GM12878 (cell line): ENCODE measurements around the gene MMRN2. TPM values are rescaled to one million over a fixed set of nuclear protein-coding genes. Genes with fewer than 3 reads are reported as not detected.
"Not testable (repeated sequence)": the region's sequence is repeated elsewhere in the genome, so short reads cannot be mapped to it uniquely, and the experiment has no call there.

Experiments
- ATAC-seq: fragments of 200-7000 bp; cut with Tn5 transposase; 3 replicates; pipeline ENCODE4 v1.9.1; 2020; ENCODE audit warnings: mild to moderate bottlenecking, moderate library complexity
- BruUV-seq: library from RNA; stranded (reverse); fragments of 400-500 nt; replicated peaks from 2 replicates; lab custom pipeline; 2021; lab: Mats Ljungman, UMichigan
- CTCF ChIA-PET: fragments of 300-600 bp; sonication (Branson Sonifier 250); formaldehyde crosslinking; extraction: SDS; loops from one replicate; lab custom pipeline; 2021; ENCODE audit warnings: inconsistent platforms; lab: Yijun Ruan, JAX
- POLR2A ChIA-PET: fragments of 350-600 bp; formaldehyde crosslinking; extraction: SDS; loops from one replicate; lab custom pipeline; 2021; ENCODE audit warnings: inconsistent platforms; lab: Charles Lee
- RAD21 ChIA-PET: fragments of 300-600 bp; sonication (Branson Sonifier 250); formaldehyde crosslinking; loops from one replicate; lab custom pipeline; 2023; ENCODE audit warnings: antibody characterized with exemption; ENCODE audit not compliant: unreplicated experiment; lab: Charles Lee
- SMC1A ChIA-PET: fragments of 300-600 bp; sonication (Branson Sonifier 250); formaldehyde crosslinking; loops from one replicate; lab custom pipeline; 2023; ENCODE audit not compliant: unreplicated experiment, uncharacterized antibody; lab: Charles Lee
- DNase-seq: peaks from one replicate; pipeline ENCODE4 v3.0.0-alpha.2; 2011; ENCODE audit warnings: low read depth, low spot score
- FAIRE-seq: peaks from 3 replicates; lab custom pipeline; 2011; peaks lifted over from hg19 to GRCh38; lab: Jason Lieb, UNC
- H2AFZ ChIP-seq: 2 replicates; pipeline ENCODE4 v1.6.0; 2011; ENCODE audit warnings: low read depth, low read length, control low read depth; ENCODE audit not compliant: control insufficient read depth
- H3K27ac ChIP-seq: 2 replicates; pipeline ENCODE4 v1.5.1; 2011; ENCODE audit warnings: control low read depth; ENCODE audit not compliant: control insufficient read depth, insufficient read depth
- H3K27me3 ChIP-seq, 2 experiments: replicated peaks in 1 of 2; 2 replicates each; pipeline versions ENCODE4 v1.6.0 to v1.6.1; 2011; ENCODE audit warnings: low read length in 1 of 2; ENCODE audit not compliant: control insufficient read depth in 2 of 2, insufficient read depth in 2 of 2
- H3K36me3 ChIP-seq, 2 experiments: 2 replicates each; pipeline ENCODE4 v1.5.1; 2011; ENCODE audit warnings: low read length in 1 of 2; ENCODE audit not compliant: control insufficient read depth in 2 of 2, insufficient read depth in 2 of 2
- H3K4me1 ChIP-seq: 2 replicates; pipeline ENCODE4 v1.6.1; 2011; ENCODE audit warnings: mild to moderate bottlenecking, low read length, moderate library complexity, mixed read lengths; ENCODE audit not compliant: control insufficient read depth, insufficient read depth
- H3K4me2 ChIP-seq: 2 replicates; pipeline ENCODE4 v1.6.0; 2011; ENCODE audit warnings: control low read depth; ENCODE audit not compliant: control insufficient read depth, insufficient read depth
- H3K4me3 ChIP-seq: fragments of 200-600 bp; sonication (generic); 2 replicates; pipeline ENCODE4 v1.5.1; 2016
- H3K79me2 ChIP-seq: 2 replicates; pipeline ENCODE4 v1.6.0; 2011; ENCODE audit warnings: low read length; ENCODE audit not compliant: control insufficient read depth, insufficient read depth
- H3K9ac ChIP-seq: 2 replicates; pipeline ENCODE4 v1.8.0; 2011; ENCODE audit warnings: low read length, control low read depth, mixed read lengths; ENCODE audit not compliant: control insufficient read depth, insufficient read depth
- H3K9me3 ChIP-seq: replicated peaks from 3 replicates; pipeline ENCODE4 v1.5.1; 2011; ENCODE audit warnings: mild to moderate bottlenecking, low read length; ENCODE audit not compliant: control insufficient read depth, insufficient read depth
- H4K20me1 ChIP-seq: 2 replicates; pipeline ENCODE4 v1.6.0; 2011; ENCODE audit not compliant: control insufficient read depth, insufficient read depth
- CBFB ChIP-seq: IDR thresholded peaks from 2 replicates; pipeline ENCODE4 v1.6.1; 2016; ENCODE audit warnings: antibody characterized with exemption, low read depth
- CHD2 ChIP-seq: IDR thresholded peaks from 2 replicates; pipeline ENCODE4 v1.6.1; 2011; ENCODE audit warnings: low read depth, low read length, improper control_type of control experiment, borderline replicate concordance
- HCFC1 ChIP-seq: fragments of 150-350 bp; IDR thresholded peaks from 2 replicates; pipeline ENCODE4 v1.6.1; 2014; ENCODE audit warnings: low read length
- MYB ChIP-seq: fragments of 150-350 bp; IDR thresholded peaks from 2 replicates; pipeline ENCODE4 v1.6.1; 2014; ENCODE audit warnings: mild to moderate bottlenecking, low read depth, low read length, borderline replicate concordance
- PKNOX1 ChIP-seq: fragments of 450-650 bp; IDR thresholded peaks from 2 replicates; pipeline ENCODE4 v1.6.1; 2016; ENCODE audit warnings: mild to moderate bottlenecking
- SIN3A ChIP-seq: IDR thresholded peaks from 2 replicates; pipeline ENCODE4 v1.6.1; 2012; ENCODE audit warnings: low read depth, low read length, improper control_type of control experiment
- SMC3 ChIP-seq: IDR thresholded peaks from 2 replicates; pipeline ENCODE4 v1.6.1; 2011; ENCODE audit warnings: low read length, improper control_type of control experiment, borderline replicate concordance
- WGBS: methylation state at CpG from one replicate; pipeline ENCODE4 v1.1.6; 2016; ENCODE audit warnings: low lambda C conversion rate; ENCODE audit not compliant: insufficient replicate concordance, insufficient coverage; ENCODE audit errors: missing lambda C conversion rate; 5-methylcytosine and 5-hydroxymethylcytosine counted together
- in situ Hi-C: fragments of 300-500 bp; cut with MboI; formaldehyde crosslinking; loops from 9 replicates; pipeline ENCODE4 v1.14.3; 2018; ENCODE audit warnings: mixed read lengths
- intact Hi-C: fragments of 100-400 bp; cut with micrococcal nuclease; formaldehyde crosslinking; loops from one replicate; pipeline ENCODE4 v1.14.2; 2022; ENCODE audit not compliant: unreplicated experiment
- polyA plus RNA-seq, 11 experiments: library from polyadenylated mRNA; depleted of rRNA in 4 of 11; unstranded in 6 of 11; stranded (reverse) in 5 of 11; fragments of >200 nt; fragmentation: Nextera tagmentation in 4 of 11; fragmentation: Illumina TruSeq in 1 of 11; extraction: Ambion mirVana in 4 of 11; extraction: Trizol in 1 of 11; gene quantifications; 1 replicate in 1 of 11; 2 replicates in 10 of 11; pipeline versions ENCODE4 v1.2.1 to v1.2.3, GENCODE V29; 2011 to 2016; ENCODE audit warnings: inconsistent platforms in 2 of 11, missing spikeins in 2 of 11, low read depth in 1 of 11
- total RNA-seq, 4 experiments: library from RNA; depleted of rRNA in 3 of 4; stranded (reverse); fragments of >200 nt in 3 of 4; fragmentation: Illumina TruSeq in 1 of 4; extraction: Trizol in 1 of 4; gene quantifications; 2 replicates each; pipeline versions ENCODE4 v1.2.1 to v1.2.3, GENCODE V29; 2013 to 2021

MMRN2 gene
- total and polyA plus RNA-seq, 10 of the 15 experiments (the other 5 are each of a cell fraction or from before 2014, with no cell fraction given): 0.09 to 1.0 (median 0.54) TPM; not detected in 3

GRCh38 chr10:86988520-86988919 is 31.1 kb upstream of the MMRN2 start:
- Histone ChIP-seq H3K4me3 (no peak overlapping the region), H3K27ac (no peak overlapping the region), H3K27me3 (peaks cover 0 to 2% of the 10 kb centered on the region in 2 experiments; a peak in 1 of 4 replicates), H2AFZ (no peak overlapping the region), H3K36me3 (no peaks in the 10 kb centered on the region), H3K4me1 (no peaks in the 10 kb centered on the region), H3K9ac (no peak overlapping the region), H3K9me3 (no peaks in the 10 kb centered on the region), H3K79me2 (no peaks in the 10 kb centered on the region), H4K20me1 (no peaks in the 10 kb centered on the region), H3K4me2 (no peak overlapping the region)
- TF ChIP-seq HCFC1 (no peak), MYB (no peak), CHD2 (no peak), PKNOX1 (no peak), SIN3A (no peak), SMC3 (no peak), CBFB (no peak)
- FAIRE-seq (no peak), DNase-seq (no peak), ATAC-seq (no peak)
- RAD21 ChIA-PET: no interaction called here
- POLR2A ChIA-PET: no interaction called here
- intact Hi-C loops (no loop called here), in situ Hi-C loops (no loop called here)
- WGBS: 0% methylated on average over 1 of the region's 1 CpG
- SMC1A ChIA-PET: interaction anchor here (1.5 kb wide), 1 partner anchor 28 kb away, joined by 3 read pairs; no protein-coding TSS in a partner anchor
- BruUV-seq: no TSS peak
- CTCF ChIA-PET: interaction anchor here (0.6 to 1.0 kb wide), 3 partner anchors 11 to 546 kb away, joined by 3 read pairs; no protein-coding TSS in a partner anchor

GRCh38 chr10:86984498-86984897 is 27.1 kb upstream of the MMRN2 start:
- POLR2A ChIA-PET: not testable (repeated sequence)

More at GRCh38 chr10:86984498-86984897, 27.1 kb upstream of the MMRN2 start:
- H3K4me3 ChIP-seq, RAD21 ChIA-PET, BruUV-seq, DNase-seq, H3K4me1 ChIP-seq, H3K9me3 ChIP-seq, H3K27me3 ChIP-seq, FAIRE-seq, in situ Hi-C loops, H3K27ac ChIP-seq, H3K4me2 ChIP-seq, H3K36me3 ChIP-seq, H3K79me2 ChIP-seq, H4K20me1 ChIP-seq, CTCF ChIA-PET, H3K9ac ChIP-seq, intact Hi-C loops, ATAC-seq, H2AFZ ChIP-seq: not testable (repeated sequence)
- SMC1A ChIA-PET: interaction anchor here (0.6 kb wide), 1 partner anchor 211 kb away, joined by 3 read pairs; no protein-coding TSS in a partner anchor
- 53% methylated on average over 4 of the region's 4 CpGs for WGBS
